Kidney (tissue), 14 donors: ENCODE measurements around the gene SNED1. TPM values are rescaled to one million over a fixed set of nuclear protein-coding genes. Genes with fewer than 3 reads are reported as not detected.

Experiments used
- DNase-seq, 5 donors: peaks; one replicate each; pipeline ENCODE4 v3.0.0-alpha.2; 2013 to 2020
- FAIRE-seq: peaks from 2 replicates; lab custom pipeline; 2012; peaks lifted over from hg19 to GRCh38; lab: Jason Lieb, UNC
- H3K27ac ChIP-seq, 2 donors: one replicate each; pipeline ENCODE4 v1.7.0; 2013; ENCODE audit warnings: low read depth in 2 of 2, low read length in 2 of 2, inconsistent platforms in 1 of 2
- H3K27me3 ChIP-seq: one replicate; pipeline ENCODE4 v1.7.1; 2013; ENCODE audit warnings: low read length, inconsistent platforms; ENCODE audit not compliant: control insufficient read depth, insufficient read depth
- H3K36me3 ChIP-seq, 3 donors: one replicate each; pipeline versions ENCODE4 v1.7.0 to v1.7.1; 2013; ENCODE audit warnings: low read length in 3 of 3, control low read depth in 1 of 3, inconsistent platforms in 1 of 3; ENCODE audit not compliant: insufficient read depth in 3 of 3, control insufficient read depth in 2 of 3
- H3K4me1 ChIP-seq, 3 donors: one replicate each; pipeline versions ENCODE4 v1.7.0 to v1.7.1; 2013; ENCODE audit warnings: low read length in 3 of 3, inconsistent platforms in 1 of 3, low read depth in 1 of 3; ENCODE audit not compliant: control insufficient read depth in 2 of 3, insufficient read depth in 2 of 3
- H3K4me3 ChIP-seq, 3 donors: one replicate each; pipeline versions ENCODE4 v1.7.0 to v1.8.1; 2013; ENCODE audit warnings: low read length in 3 of 3, control low read depth in 1 of 3, inconsistent platforms in 1 of 3
- H3K9ac ChIP-seq, 3 donors: one replicate each; pipeline versions ENCODE4 v1.7.0 to v1.7.1; 2013; ENCODE audit warnings: low read length in 3 of 3, control low read depth in 1 of 3, inconsistent platforms in 1 of 3
- H3K9me3 ChIP-seq, 3 donors: one replicate each; pipeline versions ENCODE4 v1.7.0 to v1.7.1; 2013; ENCODE audit warnings: low read length in 3 of 3, control low read depth in 1 of 3, inconsistent platforms in 1 of 3; ENCODE audit not compliant: control insufficient read depth in 2 of 3, insufficient read depth in 1 of 3
- intact Hi-C: fragments of 100-400 bp; cut with DNase I; formaldehyde crosslinking; loops from one replicate; pipeline ENCODE4 v1.11.1; 2022
- polyA plus RNA-seq: library from polyadenylated mRNA; stranded (reverse); fragments of 350-450 nt; fragmentation: Illumina TruSeq; extraction: RNeasy Lipid Tissue Mini Kit (QIAGEN cat#74804); gene quantifications from one replicate; pipeline ENCODE4 v1.2.3, GENCODE V29; 2014; ENCODE audit warnings: low read depth, low replicate concordance; ENCODE audit not compliant: insufficient read depth
- total RNA-seq: library from RNA; stranded (reverse); fragmentation: NEBNext Ultra II Directional; extraction: Animal tissue kit (Norgen Biotek cat#: 25700); gene quantifications from one replicate; pipeline ENCODE4 v1.2.1, GENCODE V29; 2021
- TF ChIP-seq, protein P1 (sequence below): IDR thresholded peaks from 3 replicates; pipeline ENCODE4 v1.5.1; 2012; ENCODE audit warnings: mild to moderate bottlenecking, moderate library complexity, borderline replicate concordance; ENCODE audit not compliant: insufficient read depth; ENCODE audit errors: extremely low read depth
- donor health status: control.
- donor health status: control.
- donor health status: control.
- donor health status: control.
- donor health status: control.
- donor health status: DM: yes; HTN: yes; CAD: no.
- donor health status: Normal renal cell carcinoma (clear cell type).

Gene SNED1
- total and polyA plus RNA-seq, 2 donors from 2014 or later: 3.0 to 42.1 TPM

DNA sequence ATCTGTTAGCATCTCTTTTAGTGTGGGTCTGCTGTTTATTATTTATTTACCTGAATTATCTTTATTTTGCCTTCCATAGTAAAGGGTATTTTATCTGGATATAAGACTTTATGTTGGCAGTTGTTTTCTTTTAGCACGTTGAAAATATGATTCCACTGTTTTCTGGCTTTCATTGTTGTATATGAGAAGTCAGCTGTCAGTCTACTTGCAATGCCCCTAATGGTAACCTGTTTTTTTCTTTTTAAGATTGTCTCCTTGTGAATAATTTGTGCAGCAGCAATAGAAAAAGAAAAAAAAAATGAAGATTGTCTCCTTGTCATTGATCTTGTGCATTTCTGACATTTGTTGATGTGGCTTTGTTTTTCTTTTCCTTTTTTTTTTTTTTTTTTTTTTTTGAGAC, 27.2 kb downstream of the SNED1 start:
- TF ChIP-seq, protein P1, sequence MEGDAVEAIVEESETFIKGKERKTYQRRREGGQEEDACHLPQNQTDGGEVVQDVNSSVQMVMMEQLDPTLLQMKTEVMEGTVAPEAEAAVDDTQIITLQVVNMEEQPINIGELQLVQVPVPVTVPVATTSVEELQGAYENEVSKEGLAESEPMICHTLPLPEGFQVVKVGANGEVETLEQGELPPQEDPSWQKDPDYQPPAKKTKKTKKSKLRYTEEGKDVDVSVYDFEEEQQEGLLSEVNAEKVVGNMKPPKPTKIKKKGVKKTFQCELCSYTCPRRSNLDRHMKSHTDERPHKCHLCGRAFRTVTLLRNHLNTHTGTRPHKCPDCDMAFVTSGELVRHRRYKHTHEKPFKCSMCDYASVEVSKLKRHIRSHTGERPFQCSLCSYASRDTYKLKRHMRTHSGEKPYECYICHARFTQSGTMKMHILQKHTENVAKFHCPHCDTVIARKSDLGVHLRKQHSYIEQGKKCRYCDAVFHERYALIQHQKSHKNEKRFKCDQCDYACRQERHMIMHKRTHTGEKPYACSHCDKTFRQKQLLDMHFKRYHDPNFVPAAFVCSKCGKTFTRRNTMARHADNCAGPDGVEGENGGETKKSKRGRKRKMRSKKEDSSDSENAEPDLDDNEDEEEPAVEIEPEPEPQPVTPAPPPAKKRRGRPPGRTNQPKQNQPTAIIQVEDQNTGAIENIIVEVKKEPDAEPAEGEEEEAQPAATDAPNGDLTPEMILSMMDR: no peak
- DNase-seq (no peak), FAIRE-seq (no peak)
- Histone ChIP-seq H3K36me3 (no peaks in the 10 kb centered on the region), H3K9ac (no peak overlapping the region), H3K4me1 (no peaks in the 10 kb centered on the region), H3K27ac (no peak overlapping the region), H3K27me3 (no peaks in the 10 kb centered on the region), H3K9me3 (peaks cover 0 to 19% (median 0%) of the 10 kb centered on the region in 3 donors), H3K4me3 (no peak overlapping the region)
- intact Hi-C loops: no loop called here

DNA sequence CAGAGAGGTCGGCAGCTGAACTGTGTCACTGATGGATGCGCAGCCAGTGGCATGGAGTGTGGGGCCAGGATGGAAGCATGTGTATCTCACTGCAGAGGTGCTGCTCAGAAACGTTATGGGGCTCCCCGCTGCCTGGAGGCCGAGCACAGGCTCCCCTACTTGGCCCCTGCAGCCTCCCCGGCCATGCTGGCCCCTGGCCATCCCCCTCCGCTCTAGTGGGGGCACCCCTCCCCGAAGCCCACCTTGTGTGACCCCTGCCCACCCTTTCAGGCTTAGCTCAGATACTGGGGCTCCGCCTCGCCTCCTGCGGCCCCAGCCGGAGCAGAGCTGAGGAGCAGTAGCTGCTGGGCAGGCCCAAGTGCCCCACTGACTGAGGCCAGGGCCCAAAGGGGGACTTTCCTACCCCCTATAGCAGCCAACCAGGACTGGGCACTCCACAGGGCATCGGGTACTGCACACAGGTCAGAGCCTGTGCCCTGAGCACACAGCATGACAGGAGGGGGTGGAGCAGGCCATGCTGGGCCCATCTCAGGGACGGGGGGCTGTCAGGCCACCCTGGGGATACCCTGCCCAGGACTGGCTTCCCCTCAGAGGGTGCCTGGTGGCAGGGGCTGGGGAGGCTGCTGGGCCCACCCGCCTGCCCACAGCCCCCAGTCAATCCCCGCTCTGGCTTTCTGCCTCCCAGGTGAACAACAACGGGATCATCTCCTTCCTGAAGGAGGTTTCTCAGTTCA, 31.3 kb downstream of the SNED1 start:
- Histone ChIP-seq H3K36me3 (no peaks in the 10 kb centered on the region), H3K9me3 (peaks cover 0 to 16% (median 0%) of the 10 kb centered on the region in 3 donors), H3K9ac (no peak overlapping the region), H3K27me3 (no peaks in the 10 kb centered on the region), H3K4me1 (no peaks in the 10 kb centered on the region), H3K4me3 (no peak overlapping the region), H3K27ac (no peak overlapping the region)
- TF ChIP-seq, protein P1: no peak
- FAIRE-seq (no peak), DNase-seq (peak in 1 of 5 donors; percentile 61)
- intact Hi-C loops: no loop called here

DNA sequence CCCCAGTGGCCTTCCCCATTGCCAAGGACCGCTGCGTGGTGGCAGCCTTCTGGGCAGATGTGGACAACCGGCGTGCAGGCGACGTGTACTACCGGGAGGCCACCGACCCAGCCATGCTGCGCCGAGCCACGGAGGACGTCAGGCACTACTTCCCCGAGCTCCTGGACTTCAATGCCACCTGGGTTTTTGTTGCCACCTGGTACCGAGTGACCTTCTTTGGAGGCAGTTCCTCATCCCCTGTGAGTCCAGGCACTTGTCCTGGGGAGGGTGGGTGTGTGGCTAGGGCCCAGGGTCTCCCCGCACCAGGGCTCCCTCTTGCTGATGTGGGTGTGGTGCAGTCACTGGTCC, 31.9 kb downstream of the SNED1 start:
- Histone ChIP-seq H3K27me3 (no peaks in the 10 kb centered on the region), H3K9ac (no peak overlapping the region), H3K4me3 (no peak overlapping the region), H3K27ac (no peak overlapping the region), H3K36me3 (no peaks in the 10 kb centered on the region), H3K4me1 (no peaks in the 10 kb centered on the region), H3K9me3 (peaks cover 0 to 12% (median 0%) of the 10 kb centered on the region in 3 donors)
- DNase-seq: no peak
- FAIRE-seq: no peak
- TF ChIP-seq, protein P1: no peak
- intact Hi-C loops: no loop called here

DNA sequence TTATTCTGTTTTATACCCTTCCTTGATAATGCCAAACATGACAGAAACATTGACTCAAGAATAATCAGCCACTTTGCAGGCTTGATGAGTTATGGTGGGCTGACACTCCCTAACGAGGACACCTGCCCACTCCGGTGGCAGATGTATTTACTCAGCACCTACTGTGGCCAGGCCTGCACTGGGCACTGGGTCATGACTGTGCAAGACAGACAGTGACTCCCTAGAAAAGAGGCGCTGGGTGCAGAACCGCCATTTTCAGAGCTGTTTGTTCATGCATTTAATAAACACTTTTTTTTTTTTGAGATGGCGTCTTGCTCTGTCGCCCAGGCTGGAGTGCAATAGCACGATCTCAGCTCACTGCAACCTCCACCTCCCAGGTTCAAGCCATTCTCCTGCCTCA, 32.5 kb downstream of the SNED1 start:
- Histone ChIP-seq H3K9ac (no peak overlapping the region), H3K27ac (no peak overlapping the region), H3K9me3 (peaks cover 0 to 7% (median 0%) of the 10 kb centered on the region in 3 donors), H3K27me3 (no peaks in the 10 kb centered on the region), H3K36me3 (no peaks in the 10 kb centered on the region), H3K4me3 (no peak overlapping the region), H3K4me1 (no peaks in the 10 kb centered on the region)
- FAIRE-seq (no peak), DNase-seq (no peak)
- TF ChIP-seq, protein P1: no peak
- intact Hi-C loops: no loop called here
